ENCODE results near the gene SENP1.

The SENP1 gene

GRCh38 chr12:48110691-48111311 is 4.9 kb upstream of the SENP1 start:
- DNase-seq = no peak

- DNase-seq = no peak
These were observed 3.5 kb upstream of the SENP1 start for GRCh38 chr12:48109424-48109823.

GRCh38 chr12:48106681-48107613 is 1.1 kb upstream of the SENP1 start:
- no peak for DNase-seq

- no peak for DNase-seq
These were observed 485 bp downstream of the SENP1 start for GRCh38 chr12:48105321-48105866.

GRCh38 chr12:48104531-48104930 is 1.3 kb downstream of the SENP1 start:
- no peak for DNase-seq

- no peak for DNase-seq
These were observed 13.3 kb downstream of the SENP1 start for GRCh38 chr12:48092611-48093010.

GRCh38 chr12:48086327-48086726 is 19.6 kb downstream of the SENP1 start:
- no peak for DNase-seq

GRCh38 chr12:48084841-48085460 is 20.9 kb downstream of the SENP1 start:
- no peak for DNase-seq

GRCh38 chr12:48084066-48084465 is 21.8 kb downstream of the SENP1 start:
- DNase-seq = no peak

- DNase-seq = no peak
These were observed 25.1 kb downstream of the SENP1 start for GRCh38 chr12:48080821-48081220.

- no peak for DNase-seq
These were observed 25.6 kb downstream of the SENP1 start for GRCh38 chr12:48080285-48080684.

GRCh38 chr12:48078901-48079300 is 27.0 kb downstream of the SENP1 start:
- DNase-seq = no peak

- DNase-seq = no peak
These were observed 28.8 kb downstream of the SENP1 start for GRCh38 chr12:48077111-48077510.

GRCh38 chr12:48075832-48076231 is 30.0 kb downstream of the SENP1 start:
- DNase-seq = no peak

- no peak for DNase-seq
These were observed 31.6 kb downstream of the SENP1 start for GRCh38 chr12:48074266-48074665.

GRCh38 chr12:48072266-48072665 is 33.6 kb downstream of the SENP1 start:
- no peak for DNase-seq

GRCh38 chr12:48071808-48072207 is 34.1 kb downstream of the SENP1 start:
- DNase-seq = no peak

GRCh38 chr12:48070731-48071130 is 35.1 kb downstream of the SENP1 start:
- no peak for DNase-seq

GRCh38 chr12:48070033-48070432 is 35.8 kb downstream of the SENP1 start:
- DNase-seq = no peak

GRCh38 chr12:48069241-48069640 is 36.6 kb downstream of the SENP1 start:
- DNase-seq = no peak

GRCh38 chr12:48068457-48068856 is 37.4 kb downstream of the SENP1 start:
- DNase-seq = no peak

GRCh38 chr12:48067250-48067938 is 38.5 kb downstream of the SENP1 start:
- no peak for DNase-seq

GRCh38 chr12:48065041-48065440 is 40.8 kb downstream of the SENP1 start:
- DNase-seq = no peak
